Activated CD8-positive, alpha-beta memory T cell treated with anti-CD3 and anti-CD28 coated beads for 36 hours (primary cell): Measurements from ENCODE around the gene SLX1A. TPM values are rescaled to one million over a fixed set of nuclear protein-coding genes. Genes with fewer than 3 reads are reported as not detected.
"Not testable (repeated sequence)": the region's sequence is repeated elsewhere in the genome, so short reads cannot be mapped to it uniquely, and the experiment has no call there.

Source experiments
- CTCF ChIA-PET: fragments of 350-600 bp; sonication (Branson Sonifier 250); formaldehyde crosslinking; loops from one replicate; lab custom pipeline; 2021; ENCODE audit warnings: antibody characterized with exemption; lab: Charles Lee
- POLR2A ChIA-PET: fragments of 350-600 bp; sonication (Branson Sonifier 250); formaldehyde crosslinking; loops from one replicate; lab custom pipeline; 2021; ENCODE audit warnings: antibody characterized with exemption; lab: Charles Lee
- total RNA-seq, 2 experiments: library from RNA; stranded (reverse); gene quantifications; one replicate each; pipeline ENCODE4 v1.2.3, GENCODE V29; 2021

SLX1A gene
- total RNA-seq, 2 experiments from 2014 or later = 62.6 to 72.6 TPM

GRCh38 chr16:30180741-30181140 is 12.9 kb upstream of the SLX1A start:
- ChIA-PET POLR2A (no interaction called here), CTCF (no interaction called here)

DNA sequence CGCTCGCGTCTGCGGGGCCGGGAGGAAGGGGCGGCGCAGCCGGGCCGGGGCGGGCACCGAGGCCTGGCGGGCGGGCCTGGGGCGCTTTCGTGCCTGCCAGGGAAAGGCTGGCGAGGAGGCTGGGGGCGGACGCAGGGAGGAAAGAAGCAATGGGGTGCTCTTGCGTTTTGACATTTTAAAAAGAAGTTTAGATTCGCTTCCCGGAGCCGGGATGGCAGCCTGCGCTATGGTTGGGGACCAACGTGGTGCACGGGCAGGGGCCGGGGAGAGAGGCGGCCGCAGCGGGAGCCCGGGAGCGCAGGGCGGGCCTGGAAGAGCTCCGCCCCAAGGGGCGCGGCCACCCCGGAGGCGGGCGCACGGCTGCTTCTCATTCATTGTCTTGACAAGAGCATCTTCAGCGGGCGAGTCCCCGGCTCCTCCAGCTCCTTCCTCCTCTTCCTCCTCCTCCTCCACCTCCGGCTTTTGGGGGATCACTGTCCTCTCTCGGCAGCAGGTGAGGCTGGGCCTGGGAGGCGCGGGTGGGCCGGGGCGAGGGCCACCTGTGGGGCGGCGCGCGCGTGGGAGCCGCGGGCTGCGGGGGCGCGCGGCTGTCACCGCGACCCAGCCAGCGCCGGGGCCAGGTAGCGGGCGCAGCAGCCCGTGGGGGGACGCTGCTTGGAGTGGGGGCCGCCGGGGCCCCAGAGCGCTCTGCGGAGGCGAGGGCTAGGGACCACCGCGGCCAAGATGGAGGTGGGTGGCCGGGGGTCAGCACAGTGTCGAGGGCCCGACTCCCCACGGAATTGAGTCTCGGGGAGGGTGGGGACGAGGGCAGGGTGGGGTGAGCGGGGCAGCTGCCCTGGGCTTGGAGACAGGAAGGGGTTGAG is 10.2 kb upstream of the SLX1A start, which contains the start of gene CORO1A:
Gene CORO1A (plus strand): TSS at position 370 of the 863 bp plus-strand sequence. CDS start 1,608 bp downstream, outside the sequence.
- ChIA-PET POLR2A (interaction anchor here (0.5 to 5.7 kb wide), 8 partner anchors 36 to 196 kb away, joined by 3 to 38 read pairs (median 4); partner anchors contain the start of genes MAPK3, TBX6 and YPEL3), CTCF (interaction anchor here (1.0 to 6.3 kb wide), 3 partner anchors 40 to 91 kb away, joined by 3 to 41 read pairs (median 8); partner anchors contain the start of gene TBX6)

DNA sequence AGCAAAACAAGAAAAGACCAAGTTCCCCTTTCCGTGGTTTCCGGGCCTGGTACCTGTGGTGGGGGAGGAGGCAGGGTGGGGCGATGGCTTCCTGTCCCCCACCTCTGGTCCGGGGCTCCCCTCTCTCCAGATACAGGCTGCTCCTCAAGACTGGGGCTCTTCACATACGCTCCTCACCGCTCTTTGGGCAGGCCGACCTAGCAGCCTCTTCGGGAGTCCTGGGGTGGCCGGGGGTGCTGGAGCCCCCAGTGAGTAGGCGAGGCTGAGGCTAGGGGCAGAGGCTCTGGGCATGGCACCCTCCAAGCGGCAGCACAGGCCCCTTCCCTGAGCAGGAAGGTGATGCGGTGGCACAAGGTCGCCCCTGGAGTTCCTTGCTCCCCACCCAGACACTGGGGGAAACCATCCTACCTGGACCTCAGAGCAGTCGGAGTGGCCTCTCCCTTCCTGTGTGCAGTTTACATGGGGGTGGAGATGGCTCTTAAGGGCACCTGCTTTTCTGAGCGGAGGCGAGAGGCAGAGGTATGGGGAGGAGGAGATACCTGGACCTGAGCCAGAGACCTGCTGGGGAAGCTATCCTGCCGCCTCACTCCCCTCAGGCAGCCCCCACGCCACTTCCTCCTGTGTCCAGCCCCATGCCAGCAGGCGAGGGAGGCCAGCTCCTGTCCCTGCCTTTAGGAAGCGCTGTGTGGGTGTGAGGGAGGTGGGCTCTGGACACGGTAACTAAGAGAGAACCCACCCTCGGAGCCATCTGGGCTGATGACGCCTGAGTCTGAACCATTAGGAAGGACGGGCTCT is 9.4 kb upstream of the SLX1A start:
- CTCF ChIA-PET = interaction anchor here (2.4 to 6.3 kb wide), 2 partner anchors 41 to 92 kb away, joined by 8 to 41 read pairs; partner anchors contain the start of gene TBX6
- POLR2A ChIA-PET = interaction anchor here (1.0 to 5.7 kb wide), 4 partner anchors 54 to 193 kb away, joined by 3 to 38 read pairs (median 3); partner anchors contain the start of genes MAPK3 and TBX6

- ChIA-PET POLR2A (interaction anchor here (0.6 to 5.7 kb wide), 7 partner anchors 55 to 287 kb away, joined by 3 to 38 read pairs (median 3); partner anchors contain the start of genes ITGAL and TBX6), CTCF (interaction anchor here (0.6 to 6.3 kb wide), 5 partner anchors 42 to 233 kb away, joined by 3 to 41 read pairs (median 7); partner anchors contain the start of gene TBX6)
These were observed 8.6 kb upstream of the SLX1A start for GRCh38 chr16:30184891-30185682.

GRCh38 chr16:30185683-30186421 is 7.8 kb upstream of the SLX1A start:
- CTCF ChIA-PET = interaction anchor here (0.8 to 6.3 kb wide), 5 partner anchors 43 to 232 kb away, joined by 3 to 41 read pairs (median 6); partner anchors contain the start of genes MAPK3 and TBX6
- POLR2A ChIA-PET = interaction anchor here (0.6 to 5.7 kb wide), 7 partner anchors 56 to 286 kb away, joined by 3 to 38 read pairs (median 3); partner anchors contain the start of genes ITGAL and TBX6

DNA sequence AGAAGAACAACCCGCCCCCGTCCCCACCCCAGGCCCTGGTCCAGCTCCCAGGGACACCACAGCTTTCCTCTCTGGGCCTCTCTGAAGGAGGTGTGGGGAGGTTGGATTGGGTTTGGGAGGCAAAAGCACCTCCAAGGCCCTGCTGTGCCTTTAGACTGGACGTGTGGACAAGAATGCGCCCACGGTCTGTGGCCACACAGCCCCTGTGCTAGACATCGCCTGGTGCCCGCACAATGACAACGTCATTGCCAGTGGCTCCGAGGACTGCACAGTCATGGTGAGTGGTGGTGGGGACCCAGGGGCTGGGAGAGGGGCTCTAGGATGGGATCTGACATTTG is 7.3 kb upstream of the SLX1A start:
- CTCF ChIA-PET = interaction anchor here (0.8 to 6.3 kb wide), 5 partner anchors 43 to 507 kb away, joined by 3 to 41 read pairs (median 6); partner anchors contain the start of genes MAPK3 and TBX6
- POLR2A ChIA-PET = interaction anchor here (0.9 to 5.7 kb wide), 5 partner anchors 63 to 285 kb away, joined by 3 to 38 read pairs (median 3); partner anchors contain the start of genes ITGAL and TBX6

DNA sequence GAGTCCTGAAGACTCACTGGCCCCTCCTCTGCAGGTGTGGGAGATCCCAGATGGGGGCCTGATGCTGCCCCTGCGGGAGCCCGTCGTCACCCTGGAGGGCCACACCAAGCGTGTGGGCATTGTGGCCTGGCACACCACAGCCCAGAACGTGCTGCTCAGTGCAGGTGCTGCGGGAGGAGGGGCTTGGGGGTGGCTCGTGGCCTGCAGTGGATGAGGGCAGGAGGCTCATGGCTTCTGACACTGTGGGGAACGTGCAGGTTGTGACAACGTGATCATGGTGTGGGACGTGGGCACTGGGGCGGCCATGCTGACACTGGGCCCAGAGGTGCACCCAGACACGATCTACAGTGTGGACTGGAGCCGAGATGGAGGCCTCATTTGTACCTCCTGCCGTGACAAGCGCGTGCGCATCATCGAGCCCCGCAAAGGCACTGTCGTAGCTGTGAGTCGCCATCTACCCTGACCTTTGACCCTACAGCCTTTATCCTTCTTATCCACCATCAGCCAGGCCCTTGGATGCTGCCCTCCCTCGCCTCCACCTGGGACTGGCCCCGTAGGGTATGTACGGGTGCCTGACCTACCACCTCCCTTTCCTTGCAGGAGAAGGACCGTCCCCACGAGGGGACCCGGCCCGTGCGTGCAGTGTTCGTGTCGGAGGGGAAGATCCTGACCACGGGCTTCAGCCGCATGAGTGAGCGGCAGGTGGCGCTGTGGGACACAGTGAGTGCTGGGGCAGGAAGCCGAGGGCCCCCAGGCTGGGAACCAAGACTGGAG is 6.7 kb upstream of the SLX1A start:
- CTCF ChIA-PET = interaction anchor here (0.8 to 6.3 kb wide), 6 partner anchors 34 to 507 kb away, joined by 3 to 41 read pairs (median 3); partner anchors contain the start of genes ALDOA, MAPK3 and TBX6
- POLR2A ChIA-PET = interaction anchor here (5.7 kb wide), 1 partner anchor 94 kb away, joined by 38 read pairs; the partner anchor contains the start of gene TBX6

GRCh38 chr16:30187556-30187865 is 6.2 kb upstream of the SLX1A start:
- CTCF ChIA-PET = interaction anchor here (0.8 to 6.3 kb wide), 5 partner anchors 35 to 222 kb away, joined by 3 to 41 read pairs (median 3); partner anchors contain the start of genes ALDOA, MAPK3 and TBX6

GRCh38 chr16:30187971-30188561 is 5.6 kb upstream of the SLX1A start:
- ChIA-PET POLR2A (interaction anchor here (5.7 kb wide), 1 partner anchor 95 kb away, joined by 38 read pairs; the partner anchor contains the start of gene TBX6), CTCF (interaction anchor here (0.6 to 2.3 kb wide), 5 partner anchors 35 to 221 kb away, joined by 3 to 6 read pairs (median 3); partner anchors contain the start of genes ALDOA and MAPK3)

More at GRCh38 chr16:30187556-30187865, 6.2 kb upstream of the SLX1A start:
- POLR2A ChIA-PET = interaction anchor here (5.7 kb wide), 1 partner anchor 95 kb away, joined by 38 read pairs; the partner anchor contains the start of gene TBX6

DNA sequence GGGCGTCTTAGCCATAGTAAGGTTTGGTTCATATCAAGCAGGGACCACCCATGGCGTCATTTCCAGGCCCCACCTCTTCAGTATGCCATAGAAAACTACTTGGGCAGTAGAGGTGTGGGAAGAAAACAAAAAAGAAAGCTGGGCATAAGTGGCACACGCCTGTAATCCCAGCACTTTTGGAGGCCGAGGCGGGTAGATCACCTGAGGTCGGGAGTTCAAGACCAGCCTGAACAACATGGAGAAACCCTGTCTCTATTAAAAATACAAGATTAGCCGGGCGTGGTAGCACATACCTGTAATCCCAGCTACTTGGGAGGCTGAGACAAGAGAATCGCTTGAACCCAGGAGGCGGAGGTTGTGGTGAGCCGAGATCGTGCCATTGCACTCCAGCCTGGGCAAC is 2.5 kb upstream of the SLX1A start:
- CTCF ChIA-PET, POLR2A ChIA-PET: not testable (repeated sequence)

- POLR2A ChIA-PET, CTCF ChIA-PET: not testable (repeated sequence)
These were observed 577 bp upstream of the SLX1A start for GRCh38 chr16:30193098-30193497.

DNA sequence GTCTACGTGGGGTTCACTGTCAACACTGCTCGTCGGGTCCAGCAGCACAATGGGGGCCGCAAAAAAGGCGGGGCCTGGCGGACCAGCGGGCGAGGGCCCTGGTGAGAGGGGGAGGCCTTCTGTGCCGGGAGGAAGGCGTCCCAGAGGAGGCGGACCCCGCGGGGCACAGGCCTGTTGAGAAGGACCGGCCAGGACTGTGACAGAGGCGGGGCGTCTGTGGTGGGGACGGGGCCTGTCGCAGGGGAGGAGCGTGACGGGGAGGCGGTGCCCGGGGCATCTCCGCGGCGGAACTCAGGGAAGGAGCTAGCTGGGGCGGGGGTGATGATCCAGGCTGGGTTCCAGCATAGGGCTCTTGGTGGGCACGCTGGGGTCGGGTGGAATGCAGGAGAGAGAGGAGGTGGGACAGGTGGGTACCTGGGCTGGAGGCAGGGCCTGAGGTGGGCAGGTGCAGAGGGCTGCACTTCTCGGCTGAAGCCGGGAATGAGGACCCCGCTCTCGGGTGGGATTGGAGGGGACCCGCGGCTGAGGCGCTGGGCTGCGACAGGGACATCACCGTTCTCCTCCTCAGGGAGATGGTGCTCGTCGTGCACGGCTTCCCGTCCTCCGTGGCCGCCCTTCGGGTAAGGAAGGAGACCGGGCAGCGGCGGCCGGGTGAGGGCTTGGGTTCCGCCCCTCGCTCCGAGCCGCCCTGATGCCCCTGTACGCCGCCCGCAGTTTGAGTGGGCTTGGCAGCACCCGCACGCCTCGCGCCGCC is 674 bp downstream of the SLX1A start:
- CTCF ChIA-PET, POLR2A ChIA-PET: not testable (repeated sequence)

- POLR2A ChIA-PET, CTCF ChIA-PET: not testable (repeated sequence)
These were observed 3.3 kb downstream of the SLX1A start for GRCh38 chr16:30197001-30197400.

GRCh38 chr16:30199049-30199448 is 5.4 kb downstream of the SLX1A start, which contains the start of gene SULT1A3:
SULT1A3 (plus strand) TSS chr16:30199255; CDS start chr16:30200729, 1,474 bp downstream.
- POLR2A ChIA-PET, CTCF ChIA-PET: not testable (repeated sequence)
